Mammary epithelial cell (primary cell): Measurements from ENCODE around the gene BTBD6.

Source experiments
- EZH2 ChIP-seq: IDR thresholded peaks from 2 replicates; pipeline ENCODE4 v1.6.1; 2012; ENCODE audit warnings: low read length, inconsistent platforms, borderline replicate concordance
- TF ChIP-seq, protein P1 (sequence below), 2 donors: IDR thresholded peaks in 1 of 2; conservative IDR thresholded peaks in 1 of 2; 2 replicates each; pipeline ENCODE4 v1.5.1; 2011 to 2012; ENCODE audit warnings: inconsistent platforms in 2 of 2, low read length in 2 of 2, mild to moderate bottlenecking in 2 of 2, control low read depth in 1 of 2, low read depth in 1 of 2; ENCODE audit not compliant: insufficient read depth in 1 of 2; ENCODE audit errors: extremely low read depth in 1 of 2

DNA sequence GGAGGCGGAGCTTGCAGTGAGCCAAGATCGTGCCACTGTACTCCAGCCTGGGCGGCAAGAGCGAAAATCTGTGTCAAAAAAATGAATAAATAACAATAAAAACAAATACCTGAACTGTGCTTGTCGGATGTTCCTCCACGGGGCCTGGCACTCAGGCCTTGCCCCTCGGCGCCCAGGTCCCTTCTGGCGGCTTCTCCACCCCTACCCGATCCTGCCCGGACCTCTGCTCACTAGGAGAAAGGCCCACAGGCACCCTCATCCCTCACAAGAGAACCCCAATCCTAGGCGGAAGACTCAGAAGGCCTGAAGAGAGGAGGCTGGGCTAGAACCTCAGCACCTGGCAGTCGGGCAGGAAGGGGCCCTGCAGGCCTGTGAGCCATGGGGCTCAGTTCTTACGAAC, 21.0 kb upstream of the BTBD6 start:
- TF ChIP-seq, protein P1, sequence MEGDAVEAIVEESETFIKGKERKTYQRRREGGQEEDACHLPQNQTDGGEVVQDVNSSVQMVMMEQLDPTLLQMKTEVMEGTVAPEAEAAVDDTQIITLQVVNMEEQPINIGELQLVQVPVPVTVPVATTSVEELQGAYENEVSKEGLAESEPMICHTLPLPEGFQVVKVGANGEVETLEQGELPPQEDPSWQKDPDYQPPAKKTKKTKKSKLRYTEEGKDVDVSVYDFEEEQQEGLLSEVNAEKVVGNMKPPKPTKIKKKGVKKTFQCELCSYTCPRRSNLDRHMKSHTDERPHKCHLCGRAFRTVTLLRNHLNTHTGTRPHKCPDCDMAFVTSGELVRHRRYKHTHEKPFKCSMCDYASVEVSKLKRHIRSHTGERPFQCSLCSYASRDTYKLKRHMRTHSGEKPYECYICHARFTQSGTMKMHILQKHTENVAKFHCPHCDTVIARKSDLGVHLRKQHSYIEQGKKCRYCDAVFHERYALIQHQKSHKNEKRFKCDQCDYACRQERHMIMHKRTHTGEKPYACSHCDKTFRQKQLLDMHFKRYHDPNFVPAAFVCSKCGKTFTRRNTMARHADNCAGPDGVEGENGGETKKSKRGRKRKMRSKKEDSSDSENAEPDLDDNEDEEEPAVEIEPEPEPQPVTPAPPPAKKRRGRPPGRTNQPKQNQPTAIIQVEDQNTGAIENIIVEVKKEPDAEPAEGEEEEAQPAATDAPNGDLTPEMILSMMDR (conservative IDR thresholded peaks at IDR 0.05 in 1 of 2, IDR thresholded peaks at IDR 0.05 in 1 of 2; ENCODE audit: extremely low read depth in 1 of 2, insufficient read depth in 1 of 2, low read depth in 1 of 2, low read length in 2 of 2): no peak
- no peak for TF ChIP-seq EZH2
